Measurements from ENCODE around the gene FYN. TPM values are rescaled to one million over a fixed set of nuclear protein-coding genes. Genes with fewer than 3 reads are reported as not detected.

Gene FYN
- total and polyA plus RNA-seq, 4 donors: 11.2 to 28.3 (median 19.7) TPM

GRCh38 chr6:111615916-111616612, 257.2 kb downstream of the FYN start:
- Histone ChIP-seq H3K36me3 (ENCODE audit: control insufficient read depth in 4 of 4, insufficient read depth in 3 of 4, low read depth in 1 of 4, low read length in 3 of 4) (no peaks in the 10 kb centered on the region), H3K4me3 (ENCODE audit: low read depth in 1 of 3, low read length in 3 of 3) (no peak overlapping the region), H3K27me3 (ENCODE audit: control insufficient read depth in 4 of 4, insufficient read depth in 4 of 4, low read length in 3 of 4) (no peaks in the 10 kb centered on the region), H3K9ac (ENCODE audit: low read depth in 1 of 2, low read length in 2 of 2) (no peak overlapping the region), H3K9me3 (ENCODE audit: control insufficient read depth in 4 of 4, low read length in 3 of 4) (no peaks in the 10 kb centered on the region), H3K27ac (ENCODE audit: low read depth in 1 of 2, low read length in 2 of 2) (no peak overlapping the region), H3K4me1 (ENCODE audit: control insufficient read depth in 4 of 4, insufficient read depth in 4 of 4, low read length in 3 of 4) (no peaks in the 10 kb centered on the region)
- TF ChIP-seq HNF4A (conservative IDR thresholded peaks at IDR 0.05) (no peak), TAF1 (conservative IDR thresholded peaks at IDR 0.05) (no peak), MAX (IDR thresholded peaks at IDR 0.05) (no peak), SP1 (IDR thresholded peaks at IDR 0.05) (no peak), RAD21 (IDR thresholded peaks at IDR 0.05) (no peak), HNF4G (IDR thresholded peaks at IDR 0.05) (no peak), GABPA (IDR thresholded peaks at IDR 0.05 in 1 of 2, conservative IDR thresholded peaks at IDR 0.05 in 1 of 2) (no peak), REST (IDR thresholded peaks at IDR 0.05) (no peak), YY1 (IDR thresholded peaks at IDR 0.05) (no peak), CTCF (IDR thresholded peaks at IDR 0.05; ENCODE audit: low read depth, low read length, missing input control) (no peak), FOXA2 (IDR thresholded peaks at IDR 0.05) (no peak), RXRA (IDR thresholded peaks at IDR 0.05) (no peak), NR2F2 (IDR thresholded peaks at IDR 0.05) (no peak), ATF3 (IDR thresholded peaks at IDR 0.05) (no peak), JUND (IDR thresholded peaks at IDR 0.05) (no peak), FOXA1 (IDR thresholded peaks at IDR 0.05) (no peak), ZBTB33 (IDR thresholded peaks at IDR 0.05) (no peak), EGR1 (IDR thresholded peaks at IDR 0.05; ENCODE audit: low read depth in 2 of 2) (no peak)
- no peak for DNase-seq (ENCODE audit: low spot score)
- 81% methylated on average over 12 of the region's 12 CpGs for WGBS
